DMS 273 (cell line): Measurements from ENCODE around the gene IKBIP.
"Not testable (repeated sequence)": the region's sequence is repeated elsewhere in the genome, so short reads cannot be mapped to it uniquely, and the experiment has no call there.

Source experiments
- DNase-seq: peaks from one replicate; lab custom pipeline; 2025; ENCODE audit not compliant: unreplicated experiment; lab: John Stamatoyannopoulos, UW

Gene IKBIP

GRCh38 chr12:98578821-98579220 is 65.8 kb downstream of the IKBIP start:
- DNase-seq: no peak

- DNase-seq: no peak
These were observed 66.2 kb downstream of the IKBIP start for GRCh38 chr12:98578392-98578791.

- DNase-seq: not testable (repeated sequence)
These were observed 67.8 kb downstream of the IKBIP start for GRCh38 chr12:98576795-98577194.

GRCh38 chr12:98575013-98575412 is 69.6 kb downstream of the IKBIP start:
- DNase-seq: no peak
